WERI-Rb-1 (cell line): ENCODE results near the gene CTBS.
"Not testable (repeated sequence)": the region's sequence is repeated elsewhere in the genome, so short reads cannot be mapped to it uniquely, and the experiment has no call there.

Experiments used
- DNase-seq: peaks from one replicate; pipeline ENCODE4 v3.0.0-alpha.2; 2020
- H3K27ac ChIP-seq: fragments of 250-450 bp; sonication (Bioruptor Pico); 2 replicates; pipeline ENCODE4 v1.5.1; 2020; ENCODE audit warnings: mild to moderate bottlenecking, moderate library complexity
- H3K27me3 ChIP-seq: fragments of 250-450 bp; sonication (Bioruptor Pico); 2 replicates; pipeline ENCODE4 v1.5.1; 2021; ENCODE audit warnings: mild to moderate bottlenecking, low read depth, moderate library complexity; ENCODE audit not compliant: insufficient read depth, severe bottlenecking
- H3K36me3 ChIP-seq: fragments of 250-450 bp; sonication (Bioruptor Pico); 2 replicates; pipeline ENCODE4 v1.5.1; 2020; ENCODE audit warnings: mild to moderate bottlenecking, moderate library complexity
- H3K4me3 ChIP-seq: 2 replicates; pipeline ENCODE4 v1.5.1; 2011; ENCODE audit warnings: low read depth, mild to moderate bottlenecking, control low read depth, low read length
- H3K9me3 ChIP-seq: fragments of 250-450 bp; sonication (Bioruptor Pico); 2 replicates; pipeline ENCODE4 v1.5.1; 2021; ENCODE audit warnings: mild to moderate bottlenecking, moderate library complexity; ENCODE audit not compliant: severe bottlenecking
- TF ChIP-seq, protein P1 (sequence below): IDR thresholded peaks from 2 replicates; pipeline ENCODE4 v1.5.1; 2011; ENCODE audit warnings: low read depth, mild to moderate bottlenecking, control low read depth, inconsistent platforms, low read length

CTBS gene

DNA sequence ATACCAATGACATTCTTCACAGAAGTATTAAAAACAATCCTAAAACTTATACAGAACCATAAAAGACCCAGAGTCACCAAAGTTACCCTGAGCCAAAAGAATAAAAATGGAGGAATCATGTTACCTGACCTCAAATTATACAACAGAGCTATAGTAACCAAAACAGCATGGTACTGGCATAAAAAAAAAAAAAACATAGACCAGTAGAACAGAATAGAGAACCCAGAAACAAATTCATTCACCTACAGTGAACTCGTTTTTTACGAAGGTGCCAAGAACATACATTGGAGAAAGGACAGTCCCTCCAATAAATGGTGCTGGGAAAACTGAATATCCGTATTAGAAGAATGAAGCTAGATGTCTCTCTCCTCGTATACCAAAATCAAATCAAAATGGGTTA lies 65.2 kb downstream of the CTBS start:
- no peak overlapping the region for H3K4me3 ChIP-seq
- H3K9me3 ChIP-seq = no peaks in the 10 kb centered on the region
- H3K36me3 ChIP-seq = peaks cover 4% of the 10 kb centered on the region
- TF ChIP-seq, protein P1, sequence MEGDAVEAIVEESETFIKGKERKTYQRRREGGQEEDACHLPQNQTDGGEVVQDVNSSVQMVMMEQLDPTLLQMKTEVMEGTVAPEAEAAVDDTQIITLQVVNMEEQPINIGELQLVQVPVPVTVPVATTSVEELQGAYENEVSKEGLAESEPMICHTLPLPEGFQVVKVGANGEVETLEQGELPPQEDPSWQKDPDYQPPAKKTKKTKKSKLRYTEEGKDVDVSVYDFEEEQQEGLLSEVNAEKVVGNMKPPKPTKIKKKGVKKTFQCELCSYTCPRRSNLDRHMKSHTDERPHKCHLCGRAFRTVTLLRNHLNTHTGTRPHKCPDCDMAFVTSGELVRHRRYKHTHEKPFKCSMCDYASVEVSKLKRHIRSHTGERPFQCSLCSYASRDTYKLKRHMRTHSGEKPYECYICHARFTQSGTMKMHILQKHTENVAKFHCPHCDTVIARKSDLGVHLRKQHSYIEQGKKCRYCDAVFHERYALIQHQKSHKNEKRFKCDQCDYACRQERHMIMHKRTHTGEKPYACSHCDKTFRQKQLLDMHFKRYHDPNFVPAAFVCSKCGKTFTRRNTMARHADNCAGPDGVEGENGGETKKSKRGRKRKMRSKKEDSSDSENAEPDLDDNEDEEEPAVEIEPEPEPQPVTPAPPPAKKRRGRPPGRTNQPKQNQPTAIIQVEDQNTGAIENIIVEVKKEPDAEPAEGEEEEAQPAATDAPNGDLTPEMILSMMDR = no peak
- no peak for DNase-seq
- no peaks in the 10 kb centered on the region for H3K27me3 ChIP-seq
- no peak overlapping the region for H3K27ac ChIP-seq

DNA sequence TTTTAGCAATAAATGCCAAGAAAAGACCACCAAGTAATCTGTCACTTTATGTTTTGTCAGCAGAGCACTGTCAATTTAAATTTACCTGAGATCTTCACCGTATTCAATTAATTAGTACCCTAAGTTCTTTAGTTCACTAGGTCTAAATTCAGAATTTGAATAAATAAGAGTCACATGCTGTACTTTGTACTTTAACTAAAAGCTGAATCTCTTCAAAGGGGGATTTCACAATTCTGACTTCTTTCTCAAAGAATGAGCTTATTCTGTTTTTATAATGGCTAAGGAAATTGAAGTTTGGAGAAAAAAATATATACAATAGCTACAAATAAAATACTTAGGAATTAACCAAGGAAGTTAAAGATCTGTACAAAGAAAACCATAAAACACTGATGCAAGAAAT lies 65.7 kb downstream of the CTBS start:
- no peaks in the 10 kb centered on the region for H3K27me3 ChIP-seq
- DNase-seq = no peak
- no peak overlapping the region for H3K4me3 ChIP-seq
- no peaks in the 10 kb centered on the region for H3K9me3 ChIP-seq
- H3K36me3 ChIP-seq = peaks cover 4% of the 10 kb centered on the region
- H3K27ac ChIP-seq = no peak overlapping the region
- TF ChIP-seq, protein P1 = no peak

DNA sequence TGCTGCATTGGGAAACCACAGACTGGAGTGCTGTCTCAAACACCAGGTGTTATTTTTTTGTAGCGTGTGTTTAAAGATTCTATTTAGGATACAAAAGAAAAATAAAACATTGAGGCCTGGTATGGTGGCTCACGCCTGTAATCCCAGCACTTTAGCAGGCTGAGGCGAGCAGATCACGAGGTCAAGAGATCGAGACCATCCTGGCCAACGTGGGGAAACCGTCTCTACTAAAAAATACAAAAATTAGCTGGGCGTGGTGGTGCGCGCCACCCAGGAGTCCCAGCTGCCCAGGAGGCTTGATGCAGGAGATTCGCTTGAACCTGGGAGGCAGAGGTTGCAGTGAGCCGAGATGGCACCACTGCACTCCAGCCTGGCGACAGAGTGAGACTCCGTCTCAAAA lies 66.4 kb downstream of the CTBS start:
- not testable (repeated sequence) for H3K4me3 ChIP-seq, H3K27me3 ChIP-seq, H3K27ac ChIP-seq, H3K36me3 ChIP-seq, DNase-seq, H3K9me3 ChIP-seq

DNA sequence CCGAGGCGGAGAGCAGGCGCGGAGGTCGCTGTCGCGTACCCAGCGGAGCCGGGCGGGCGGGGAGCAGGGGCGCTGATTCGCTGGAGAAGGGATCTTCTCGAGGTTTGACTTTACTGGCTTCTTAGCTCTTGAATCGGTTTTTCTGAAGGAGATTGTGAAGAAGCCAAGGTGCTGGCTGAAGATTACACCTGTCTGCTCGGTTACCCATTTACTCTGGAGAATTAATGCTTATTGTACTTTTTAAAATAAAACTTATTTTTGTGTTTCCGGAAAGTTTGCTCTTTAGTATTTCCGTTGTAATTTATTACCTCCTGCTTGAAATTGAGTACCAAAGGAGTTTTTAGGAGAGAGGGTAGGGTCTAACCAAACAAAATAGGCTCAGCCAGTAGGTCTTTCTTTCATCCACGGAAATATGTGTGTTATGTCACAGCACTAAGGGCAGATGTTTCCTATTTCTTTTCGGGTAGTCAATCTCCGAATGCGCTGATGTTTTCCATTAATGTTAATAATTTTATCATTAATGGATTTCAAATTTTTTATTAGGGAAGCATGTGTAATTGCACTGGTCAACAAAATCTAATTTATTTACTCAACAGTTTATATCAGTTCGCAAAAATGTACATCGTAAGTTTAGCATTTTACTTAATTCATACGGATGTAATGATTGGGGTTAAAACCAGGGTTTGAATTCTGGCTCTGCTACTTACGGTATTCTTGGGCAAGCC lies 67.3 kb downstream of the CTBS start:
- H3K36me3 ChIP-seq = peaks cover 16% of the 10 kb centered on the region
- TF ChIP-seq, protein P1 = no peak
- H3K27me3 ChIP-seq = no peaks in the 10 kb centered on the region
- DNase-seq = no peak
- H3K27ac ChIP-seq = peak overlapping the region; percentile 98
- peak overlapping the region; percentile 89 for H3K4me3 ChIP-seq
- no peaks in the 10 kb centered on the region for H3K9me3 ChIP-seq

DNA sequence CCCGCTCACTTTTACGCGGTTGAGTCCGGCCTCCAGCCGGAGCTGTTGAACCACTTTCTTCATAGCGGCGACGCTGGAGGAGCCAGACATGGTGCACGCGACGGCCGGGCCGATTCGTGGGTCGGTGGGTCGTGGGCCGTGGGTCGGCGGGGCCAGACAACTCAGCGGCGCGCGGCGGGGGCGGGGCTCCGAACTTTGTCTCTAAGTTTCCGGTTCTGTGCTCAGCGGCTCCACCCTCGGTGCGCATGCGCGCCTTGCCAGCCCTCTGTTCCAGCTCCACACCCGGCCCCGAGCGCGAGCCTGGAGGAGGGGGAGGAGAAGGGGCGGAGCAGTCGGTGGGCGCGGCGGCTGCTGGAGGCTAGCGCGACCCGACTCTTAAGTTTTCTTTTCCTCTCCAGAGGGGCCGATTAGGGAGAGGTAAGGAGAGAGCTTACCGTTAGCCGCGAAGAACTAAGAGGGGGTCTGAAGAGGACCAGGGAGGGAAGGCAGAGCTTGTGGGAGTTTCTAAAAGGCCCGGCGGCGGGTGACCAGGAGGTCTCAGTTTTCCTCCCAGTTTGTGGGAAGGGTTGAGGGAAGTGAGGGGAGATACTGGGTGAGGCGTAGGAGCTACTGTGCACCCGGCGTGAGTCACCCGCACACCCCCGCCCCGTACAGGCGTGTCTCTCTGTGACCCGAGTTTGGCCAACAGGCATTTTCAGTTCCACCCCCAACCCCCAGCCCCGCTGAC lies 68.1 kb downstream of the CTBS start, which contains the start of the genes GNG5 and SPATA1:
TSS of gene GNG5 (minus strand) at position 580 of the 727 bp plus-strand sequence. CDS start at position 90, 490 bp downstream.
TSS of gene SPATA1 (plus strand) at position 385 of the 727 bp plus-strand sequence. CDS start 9,974 bp downstream, outside the sequence.
- Histone ChIP-seq H3K4me3 (peak within 1 kb of the TSS; percentile 89), H3K27me3 (no peaks in the 10 kb centered on the region), H3K36me3 (peaks cover 17% of the 10 kb centered on the region), H3K27ac (peak within 1 kb of the TSS; percentile 98), H3K9me3 (no peaks in the 10 kb centered on the region)
- TF ChIP-seq, protein P1 = no peak
- peak; percentile 98 for DNase-seq

DNA sequence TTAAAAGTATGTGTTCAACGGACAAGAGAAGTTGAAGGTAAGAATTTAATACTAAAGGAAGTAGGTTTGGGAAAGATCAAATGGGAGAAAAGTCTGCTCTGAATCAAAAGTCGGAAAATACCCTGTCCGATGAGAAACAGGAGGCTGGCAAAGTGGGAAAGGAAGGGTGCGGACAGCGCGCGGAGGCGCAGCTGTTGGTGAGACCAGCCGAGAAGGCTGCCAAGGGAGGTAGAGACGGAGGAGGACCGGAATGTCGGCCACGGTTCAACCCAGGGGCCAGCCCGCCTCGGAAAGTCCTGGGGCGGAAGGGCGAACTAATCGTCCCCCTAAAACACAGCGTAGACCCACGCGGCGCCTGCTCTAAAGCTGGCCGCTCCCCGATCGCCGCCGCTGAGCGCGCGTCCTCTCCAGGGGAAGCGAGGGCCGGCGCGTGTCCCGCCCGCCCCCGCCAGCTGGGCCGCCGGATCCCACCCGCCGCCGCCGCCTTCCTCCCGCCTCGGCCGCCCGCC lies 68.7 kb downstream of the CTBS start:
- no peak for DNase-seq
- Histone ChIP-seq H3K27ac (peak overlapping the region; percentile 98), H3K4me3 (peak overlapping the region; percentile 89), H3K36me3 (peaks cover 23% of the 10 kb centered on the region), H3K9me3 (no peaks in the 10 kb centered on the region), H3K27me3 (no peaks in the 10 kb centered on the region)
- TF ChIP-seq, protein P1 = no peak
